Neural progenitor cell (in vitro differentiated cells): ENCODE results near the gene TRAF3. TPM values are rescaled to one million over a fixed set of nuclear protein-coding genes. Genes with fewer than 3 reads are reported as not detected.
A peak's percentile ranks its signal among the peaks of the same experiment; 100 is the strongest.

Source experiments
- DNase-seq: peaks from one replicate; pipeline ENCODE4 v3.0.0-alpha.2; 2016; ENCODE audit warnings: low spot score
- H2AFZ ChIP-seq: fragments of 200-600 bp; sonication (generic); replicated peaks from 2 replicates; pipeline ENCODE4 v1.6.1; 2016; ENCODE audit warnings: antibody characterized with exemption
- H3F3A ChIP-seq: fragments of 200-600 bp; sonication (generic); 2 replicates; pipeline ENCODE4 v1.6.1; 2016; ENCODE audit warnings: antibody characterized with exemption, low read depth
- H3K27ac ChIP-seq: fragments of 200-600 bp; sonication (generic); 2 replicates; pipeline ENCODE4 v1.5.1; 2016; ENCODE audit warnings: mild to moderate bottlenecking
- H3K27me3 ChIP-seq: fragments of 200-600 bp; sonication (generic); 2 replicates; pipeline ENCODE4 v1.6.1; 2016; ENCODE audit warnings: mild to moderate bottlenecking, moderate library complexity
- H3K36me3 ChIP-seq: fragments of 200-600 bp; sonication (generic); 2 replicates; pipeline ENCODE4 v1.5.1; 2016
- H3K4me1 ChIP-seq: fragments of 200-600 bp; sonication (generic); 2 replicates; pipeline ENCODE4 v1.6.1; 2016; ENCODE audit warnings: mixed run types
- H3K4me2 ChIP-seq: fragments of 200-600 bp; sonication (generic); 2 replicates; pipeline ENCODE4 v1.6.1; 2016
- H3K4me3 ChIP-seq: fragments of 200-600 bp; sonication (generic); 2 replicates; pipeline ENCODE4 v1.5.1; 2016
- H3K79me2 ChIP-seq: fragments of 200-600 bp; sonication (generic); 2 replicates; pipeline ENCODE4 v1.6.1; 2016; ENCODE audit warnings: low read depth
- H3K9ac ChIP-seq: fragments of 200-600 bp; sonication (generic); 2 replicates; pipeline ENCODE4 v1.6.1; 2016
- H3K9me3 ChIP-seq: fragments of 200-600 bp; sonication (generic); 2 replicates; pipeline ENCODE4 v1.5.1; 2016; ENCODE audit warnings: low read depth
- H4K20me1 ChIP-seq: fragments of 200-600 bp; sonication (generic); 2 replicates; pipeline ENCODE4 v1.6.1; 2016; ENCODE audit warnings: low read depth
- H3K27ac Mint-ChIP-seq: 3 replicates; pipeline ENCODE4 v1.8.0; 2021; ENCODE audit warnings: mixed read lengths
- H3K27me3 Mint-ChIP-seq: 2 replicates; pipeline ENCODE4 v1.8.0; 2022; ENCODE audit warnings: low read depth, mild to moderate bottlenecking, inconsistent platforms, moderate library complexity, mixed read lengths; ENCODE audit not compliant: insufficient read depth
- H3K36me3 Mint-ChIP-seq: 3 replicates; pipeline ENCODE4 v1.8.0; 2021; ENCODE audit warnings: mixed read lengths
- H3K4me1 Mint-ChIP-seq: 3 replicates; pipeline ENCODE4 v1.8.0; 2021; ENCODE audit warnings: mixed read lengths
- H3K4me3 Mint-ChIP-seq: 3 replicates; pipeline ENCODE4 v1.8.0; 2021; ENCODE audit warnings: mild to moderate bottlenecking, moderate library complexity, mixed read lengths
- H3K9me3 Mint-ChIP-seq: 3 replicates; pipeline ENCODE4 v1.8.0; 2020; ENCODE audit warnings: mixed read lengths
- CTCF ChIP-seq: fragments of 200-600 bp; sonication (generic); IDR thresholded peaks from 2 replicates; pipeline ENCODE4 v1.5.1; 2017; ENCODE audit warnings: antibody characterized with exemption, mild to moderate bottlenecking
- EZH2 ChIP-seq: fragments of 200-600 bp; sonication (generic); IDR thresholded peaks from 2 replicates; pipeline ENCODE4 v1.6.1; 2017; ENCODE audit warnings: antibody characterized with exemption, mild to moderate bottlenecking, moderate library complexity
- EZH2phosphoT487 ChIP-seq: fragments of 200-600 bp; sonication (generic); IDR thresholded peaks from 2 replicates; pipeline ENCODE4 v1.6.1; 2017; ENCODE audit warnings: antibody characterized with exemption
- total RNA-seq: library from RNA; depleted of rRNA; stranded (reverse); fragments of >200 nt; gene quantifications from 2 replicates; pipeline ENCODE4 v1.2.3, GENCODE V29; 2015; ENCODE audit warnings: low replicate concordance

Gene TRAF3
- total RNA-seq, 1 donor from 2014 or later, result 18.1 TPM

- Histone ChIP-seq H3K79me2 (no peaks in the 10 kb centered on the region), H3K27ac (no peak overlapping the region), H3K4me3 (no peak overlapping the region), H4K20me1 (peaks cover 26% of the 10 kb centered on the region), H2AFZ (no peak overlapping the region), H3F3A (peaks cover 8% of the 10 kb centered on the region), H3K27me3 (peaks cover 32% of the 10 kb centered on the region), H3K4me2 (no peak overlapping the region), H3K36me3 (no peaks in the 10 kb centered on the region), H3K4me1 (peaks cover 11% of the 10 kb centered on the region), H3K9me3 (no peaks in the 10 kb centered on the region), H3K9ac (no peak overlapping the region)
- no peak for DNase-seq
- Mint-ChIP-seq H3K36me3 (peaks cover 16% of the 10 kb centered on the region), H3K27me3 (peaks cover 15% of the 10 kb centered on the region), H3K9me3 (no peaks in the 10 kb centered on the region), H3K4me1 (no peaks in the 10 kb centered on the region), H3K27ac (no peak overlapping the region), H3K4me3 (no peak overlapping the region)
- no peak for TF ChIP-seq EZH2phosphoT487
- no peak for TF ChIP-seq CTCF
- no peak for TF ChIP-seq EZH2
These were observed 156.5 kb downstream of the TRAF3 start for GRCh38 chr14:102933618-102934231.

GRCh38 chr14:102935756-102936155 is 158.5 kb downstream of the TRAF3 start:
- H3K27me3 Mint-ChIP-seq, result peaks cover 11% of the 10 kb centered on the region
- H3K27ac ChIP-seq, result no peak overlapping the region
- no peak for TF ChIP-seq EZH2phosphoT487
- no peak for TF ChIP-seq EZH2
- TF ChIP-seq CTCF, result no peak
- no peaks in the 10 kb centered on the region for H3K9me3 ChIP-seq
- no peak overlapping the region for H2AFZ ChIP-seq
- H3K4me1 Mint-ChIP-seq, result no peaks in the 10 kb centered on the region
- H3K4me2 ChIP-seq, result no peak overlapping the region
- no peaks in the 10 kb centered on the region for H3K36me3 ChIP-seq
- H3K79me2 ChIP-seq, result no peaks in the 10 kb centered on the region
- H3K27me3 ChIP-seq, result peaks cover 12% of the 10 kb centered on the region
- no peak overlapping the region for H3K27ac Mint-ChIP-seq
- no peaks in the 10 kb centered on the region for H3K4me1 ChIP-seq
- no peaks in the 10 kb centered on the region for H3K9me3 Mint-ChIP-seq
- H3K36me3 Mint-ChIP-seq, result peaks cover 25% of the 10 kb centered on the region
- no peak for DNase-seq
- peaks cover 8% of the 10 kb centered on the region for H4K20me1 ChIP-seq
- H3K4me3 ChIP-seq, result no peak overlapping the region
- H3K9ac ChIP-seq, result no peak overlapping the region
- H3F3A ChIP-seq, result peaks cover under 1% of the 10 kb centered on the region
- H3K4me3 Mint-ChIP-seq, result no peak overlapping the region

GRCh38 chr14:102937331-102938175 is 160.3 kb downstream of the TRAF3 start:
- Histone ChIP-seq H3K4me3 (no peak overlapping the region), H3K9me3 (no peaks in the 10 kb centered on the region), H3F3A (no peaks in the 10 kb centered on the region), H3K36me3 (no peaks in the 10 kb centered on the region), H3K27ac (no peak overlapping the region), H3K79me2 (no peaks in the 10 kb centered on the region), H3K4me2 (no peak overlapping the region), H3K27me3 (no peaks in the 10 kb centered on the region), H3K4me1 (no peaks in the 10 kb centered on the region), H4K20me1 (no peaks in the 10 kb centered on the region), H3K9ac (no peak overlapping the region), H2AFZ (no peak overlapping the region)
- no peaks in the 10 kb centered on the region for H3K4me1 Mint-ChIP-seq
- H3K9me3 Mint-ChIP-seq, result no peaks in the 10 kb centered on the region
- H3K36me3 Mint-ChIP-seq, result peaks cover 22% of the 10 kb centered on the region
- H3K27ac Mint-ChIP-seq, result peak overlapping the region; percentile 74
- TF ChIP-seq EZH2 (no peak), CTCF (no peak), EZH2phosphoT487 (no peak)
- H3K4me3 Mint-ChIP-seq, result no peak overlapping the region
- peaks cover 5% of the 10 kb centered on the region for H3K27me3 Mint-ChIP-seq
- DNase-seq, result no peak
